Liver (tissue), 9 donors: Measurements from ENCODE around the gene GGNBP2. TPM values are rescaled to one million over a fixed set of nuclear protein-coding genes. Genes with fewer than 3 reads are reported as not detected.

Experiments
- DNase-seq: peaks from one replicate; pipeline ENCODE4 v3.0.0-alpha.2; 2017; ENCODE audit warnings: low spot score
- H3K27ac ChIP-seq, 2 donors: one replicate each; pipeline ENCODE4 v1.7.0; 2013; ENCODE audit warnings: inconsistent platforms in 2 of 2, low read length in 2 of 2, control low read depth in 1 of 2, low read depth in 1 of 2, mild to moderate bottlenecking in 1 of 2
- H3K27me3 ChIP-seq, 4 donors: one replicate each; pipeline versions ENCODE4 v1.6.1 to v1.7.0; 2013; ENCODE audit warnings: low read length in 3 of 4, inconsistent platforms in 1 of 4, mild to moderate bottlenecking in 1 of 4, moderate library complexity in 1 of 4; ENCODE audit not compliant: control insufficient read depth in 4 of 4, insufficient read depth in 4 of 4
- H3K36me3 ChIP-seq, 4 donors: one replicate each; pipeline versions ENCODE4 v1.6.1 to v1.7.0; 2013; ENCODE audit warnings: low read length in 3 of 4, mild to moderate bottlenecking in 3 of 4, low read depth in 1 of 4, moderate library complexity in 1 of 4; ENCODE audit not compliant: control insufficient read depth in 4 of 4, insufficient read depth in 3 of 4
- H3K4me1 ChIP-seq, 4 donors: one replicate each; pipeline versions ENCODE4 v1.6.1 to v1.7.0; 2013; ENCODE audit warnings: low read length in 3 of 4, mild to moderate bottlenecking in 3 of 4, moderate library complexity in 1 of 4; ENCODE audit not compliant: control insufficient read depth in 4 of 4, insufficient read depth in 4 of 4
- H3K4me3 ChIP-seq, 3 donors: one replicate each; pipeline versions ENCODE4 v1.6.1 to v1.7.0; 2013; ENCODE audit warnings: low read length in 3 of 3, control low read depth in 1 of 3, low read depth in 1 of 3, mild to moderate bottlenecking in 1 of 3
- H3K9ac ChIP-seq, 2 donors: one replicate each; pipeline ENCODE4 v1.7.0; 2013; ENCODE audit warnings: low read length in 2 of 2, mild to moderate bottlenecking in 2 of 2, moderate library complexity in 2 of 2, control low read depth in 1 of 2, low read depth in 1 of 2
- H3K9me3 ChIP-seq, 4 donors: one replicate each; pipeline versions ENCODE4 v1.6.1 to v1.7.0; 2013; ENCODE audit warnings: low read length in 3 of 4; ENCODE audit not compliant: control insufficient read depth in 4 of 4
- FOXA1 ChIP-seq: IDR thresholded peaks from 2 replicates; pipeline ENCODE4 v1.6.1; 2016; ENCODE audit warnings: antibody characterized with exemption
- FOXA2 ChIP-seq: IDR thresholded peaks from 2 replicates; pipeline ENCODE4 v1.6.1; 2016; ENCODE audit warnings: antibody characterized with exemption
- GABPA ChIP-seq, 2 donors: IDR thresholded peaks in 1 of 2; conservative IDR thresholded peaks in 1 of 2; 2 replicates each; pipeline ENCODE4 v1.6.1; 2016; ENCODE audit warnings: antibody characterized with exemption in 2 of 2, mild to moderate bottlenecking in 1 of 2, moderate library complexity in 1 of 2
- HNF4A ChIP-seq, 2 donors: conservative IDR thresholded peaks; 2 replicates each; pipeline ENCODE4 v1.6.1; 2016; ENCODE audit warnings: antibody characterized with exemption in 2 of 2, mild to moderate bottlenecking in 2 of 2
- JUND ChIP-seq, 2 donors: IDR thresholded peaks; 2 replicates each; pipeline ENCODE4 v1.6.1; 2016; ENCODE audit warnings: antibody characterized with exemption in 2 of 2
- RAD21 ChIP-seq, 2 donors: IDR thresholded peaks; 2 replicates each; pipeline ENCODE4 v1.6.1; 2016; ENCODE audit warnings: antibody characterized with exemption in 2 of 2, mild to moderate bottlenecking in 2 of 2
- RXRA ChIP-seq, 2 donors: IDR thresholded peaks; 2 replicates each; pipeline ENCODE4 v1.6.1; 2017 to 2018; ENCODE audit warnings: antibody characterized with exemption in 2 of 2, mild to moderate bottlenecking in 1 of 2
- SP1 ChIP-seq: IDR thresholded peaks from 2 replicates; pipeline ENCODE4 v1.6.1; 2018; ENCODE audit warnings: antibody characterized with exemption, mild to moderate bottlenecking
- YY1 ChIP-seq: IDR thresholded peaks from 2 replicates; pipeline ENCODE4 v1.6.1; 2016; ENCODE audit warnings: antibody characterized with exemption, mild to moderate bottlenecking
- WGBS: extraction: QIAGEN DNeasy Blood & Tissue Kit; methylation state at CpG from one replicate; pipeline ENCODE4 v1.1.7; 2013; 5-methylcytosine and 5-hydroxymethylcytosine counted together
- polyA plus RNA-seq, 2 donors: library from polyadenylated mRNA; stranded (reverse) in 1 of 2; unstranded in 1 of 2; fragments of 200-250 nt in 1 of 2; fragments of >200 nt in 1 of 2; fragmentation: Nextera tagmentation in 1 of 2; extraction: Ambion mirVana in 1 of 2; gene quantifications; one replicate each; pipeline versions ENCODE4 v1.2.1 to v1.2.3, GENCODE V29; 2013 to 2015
- total RNA-seq, 2 donors: library from RNA; depleted of rRNA; stranded (reverse); fragments of >200 nt; gene quantifications; one replicate each; pipeline ENCODE4 v1.2.3, GENCODE V29; 2014
- TF ChIP-seq, protein P1 (sequence below): IDR thresholded peaks from 2 replicates; pipeline ENCODE4 v1.6.1; 2016; ENCODE audit warnings: antibody characterized with exemption
- TF ChIP-seq, protein P2 (sequence below): IDR thresholded peaks from 2 replicates; pipeline ENCODE4 v1.6.1; 2016; ENCODE audit warnings: antibody characterized with exemption, mild to moderate bottlenecking
- TF ChIP-seq, protein P3 (sequence below): fragments of 150-350 bp; IDR thresholded peaks from 2 replicates; pipeline ENCODE4 v1.5.1; 2017; ENCODE audit warnings: improper control_type of control experiment, low read depth, low read length; ENCODE audit not compliant: missing input control
- donor health status: healthy.
- donor health status: healthy.
- donor health status: healthy.
- donor health status: healthy.
- donor health status: healthy.

The GGNBP2 gene
- total and polyA plus RNA-seq, 4 donors: 19.6 to 48.6 (median 34.3) TPM

DNA sequence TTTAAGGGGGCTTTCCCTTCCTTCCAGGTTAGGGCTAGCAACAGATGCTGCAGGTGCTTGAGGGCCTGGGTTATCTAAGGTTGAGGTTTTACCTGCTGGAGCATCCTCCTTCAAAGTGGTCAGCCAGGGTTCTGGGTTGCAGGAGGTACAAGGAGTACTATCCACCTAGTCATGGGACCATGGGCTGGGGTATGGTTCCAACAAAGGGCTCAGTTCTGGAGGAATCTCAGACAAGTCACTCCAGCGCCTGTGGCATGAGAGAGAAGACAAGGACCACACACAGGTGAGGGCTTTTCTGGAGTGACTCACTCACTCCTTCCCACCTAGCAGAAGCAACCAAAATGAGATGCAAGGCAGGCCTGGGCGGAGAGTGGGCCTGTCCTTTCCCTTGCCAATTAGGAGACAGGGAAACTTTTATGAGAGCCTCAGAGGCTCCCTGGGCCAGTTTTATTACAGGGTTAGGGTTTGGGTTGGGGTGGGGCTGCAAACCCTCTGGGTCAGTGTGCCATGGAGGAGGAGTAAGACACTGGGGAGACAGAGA, 12.2 kb upstream of the GGNBP2 start:
- TF ChIP-seq, protein P1, sequence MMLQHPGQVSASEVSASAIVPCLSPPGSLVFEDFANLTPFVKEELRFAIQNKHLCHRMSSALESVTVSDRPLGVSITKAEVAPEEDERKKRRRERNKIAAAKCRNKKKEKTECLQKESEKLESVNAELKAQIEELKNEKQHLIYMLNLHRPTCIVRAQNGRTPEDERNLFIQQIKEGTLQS: no peak
- TF ChIP-seq YY1 (no peak), SP1 (no peak), RAD21 (IDR thresholded peaks at IDR 0.05) (no peak), FOXA1 (no peak)
- TF ChIP-seq, protein P2, sequence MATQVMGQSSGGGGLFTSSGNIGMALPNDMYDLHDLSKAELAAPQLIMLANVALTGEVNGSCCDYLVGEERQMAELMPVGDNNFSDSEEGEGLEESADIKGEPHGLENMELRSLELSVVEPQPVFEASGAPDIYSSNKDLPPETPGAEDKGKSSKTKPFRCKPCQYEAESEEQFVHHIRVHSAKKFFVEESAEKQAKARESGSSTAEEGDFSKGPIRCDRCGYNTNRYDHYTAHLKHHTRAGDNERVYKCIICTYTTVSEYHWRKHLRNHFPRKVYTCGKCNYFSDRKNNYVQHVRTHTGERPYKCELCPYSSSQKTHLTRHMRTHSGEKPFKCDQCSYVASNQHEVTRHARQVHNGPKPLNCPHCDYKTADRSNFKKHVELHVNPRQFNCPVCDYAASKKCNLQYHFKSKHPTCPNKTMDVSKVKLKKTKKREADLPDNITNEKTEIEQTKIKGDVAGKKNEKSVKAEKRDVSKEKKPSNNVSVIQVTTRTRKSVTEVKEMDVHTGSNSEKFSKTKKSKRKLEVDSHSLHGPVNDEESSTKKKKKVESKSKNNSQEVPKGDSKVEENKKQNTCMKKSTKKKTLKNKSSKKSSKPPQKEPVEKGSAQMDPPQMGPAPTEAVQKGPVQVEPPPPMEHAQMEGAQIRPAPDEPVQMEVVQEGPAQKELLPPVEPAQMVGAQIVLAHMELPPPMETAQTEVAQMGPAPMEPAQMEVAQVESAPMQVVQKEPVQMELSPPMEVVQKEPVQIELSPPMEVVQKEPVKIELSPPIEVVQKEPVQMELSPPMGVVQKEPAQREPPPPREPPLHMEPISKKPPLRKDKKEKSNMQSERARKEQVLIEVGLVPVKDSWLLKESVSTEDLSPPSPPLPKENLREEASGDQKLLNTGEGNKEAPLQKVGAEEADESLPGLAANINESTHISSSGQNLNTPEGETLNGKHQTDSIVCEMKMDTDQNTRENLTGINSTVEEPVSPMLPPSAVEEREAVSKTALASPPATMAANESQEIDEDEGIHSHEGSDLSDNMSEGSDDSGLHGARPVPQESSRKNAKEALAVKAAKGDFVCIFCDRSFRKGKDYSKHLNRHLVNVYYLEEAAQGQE: no peak
- Histone ChIP-seq H3K9ac (no peak overlapping the region), H3K9me3 (no peaks in the 10 kb centered on the region), H3K27ac (no peak overlapping the region), H3K4me1 (peaks cover 0 to 15% (median 8%) of the 10 kb centered on the region in 4 donors), H3K36me3 (peaks cover 8 to 39% (median 15%) of the 10 kb centered on the region in 4 donors), H3K4me3 (no peak overlapping the region), H3K27me3 (no peaks in the 10 kb centered on the region)
- no peak for DNase-seq
- 100% methylated on average over 2 of the region's 2 CpGs for WGBS

DNA sequence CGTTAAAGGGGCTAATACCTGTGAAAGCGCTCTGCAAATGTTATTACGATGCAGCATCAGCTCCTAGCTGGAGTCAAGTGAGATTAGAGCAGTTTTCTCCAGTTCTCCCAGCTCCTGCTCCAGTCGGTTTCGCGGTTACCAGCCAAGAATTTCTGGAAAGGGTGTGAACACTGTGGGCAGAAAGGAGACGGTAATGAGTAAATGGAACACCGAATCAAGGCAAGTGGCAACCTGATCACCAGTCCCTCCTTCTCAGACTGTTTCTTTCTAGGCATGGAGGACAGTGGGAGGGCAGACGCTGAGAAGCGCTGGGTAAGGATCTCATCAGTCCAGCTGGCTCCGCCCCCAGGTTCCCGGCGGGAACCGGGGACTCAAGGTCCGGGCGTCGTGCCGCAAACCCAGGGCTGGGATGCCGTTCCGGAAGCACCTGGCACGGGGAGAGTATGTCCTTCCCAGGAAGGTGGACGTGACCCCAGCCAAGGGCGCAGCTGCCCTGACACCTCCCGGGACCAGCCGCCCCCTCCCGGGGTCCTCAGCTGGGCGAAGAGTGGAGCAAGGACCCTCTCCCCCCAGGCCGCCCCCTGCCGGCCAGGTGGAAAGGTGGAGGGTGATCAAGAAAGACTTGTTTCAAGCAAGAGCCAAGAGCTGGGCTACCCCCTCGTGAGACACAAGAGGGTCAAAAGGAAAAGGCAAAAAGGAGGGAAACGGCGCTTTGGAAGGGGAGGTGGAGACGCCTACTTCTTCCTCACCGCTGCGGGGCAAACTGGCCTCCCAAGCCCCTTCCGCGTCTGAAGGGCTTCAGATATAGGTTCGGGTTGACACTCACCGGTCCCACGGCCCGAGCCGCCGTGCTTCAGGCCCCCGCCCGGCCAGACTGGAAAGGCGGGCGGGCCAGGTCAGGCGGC, 10.5 kb upstream of the GGNBP2 start:
- H3K9ac ChIP-seq: peak overlapping the region; percentile 32 to 87
- no peaks in the 10 kb centered on the region for H3K27me3 ChIP-seq
- peaks cover 7 to 28% (median 14%) of the 10 kb centered on the region in 4 donors for H3K36me3 ChIP-seq

More for the DNA sequence above, 10.5 kb upstream of the GGNBP2 start:
- Histone ChIP-seq H3K4me1 (peaks cover 0 to 15% (median 8%) of the 10 kb centered on the region in 4 donors), H3K27ac (peak overlapping the region; percentile 93 to 99), H3K4me3 (peak overlapping the region; percentile 83 to 99 (median 92)), H3K9me3 (no peaks in the 10 kb centered on the region)
- WGBS: 11% methylated on average over 48 of the region's 48 CpGs
- peak; percentile 64 for DNase-seq
- TF ChIP-seq FOXA2 (no peak), RXRA (IDR thresholded peaks at IDR 0.05) (peak in 1 of 2 donors; percentile 22), HNF4A (conservative IDR thresholded peaks at IDR 0.05) (peak in 1 of 2 donors; percentile 41), JUND (IDR thresholded peaks at IDR 0.05) (no peak), SP1 (no peak), GABPA (IDR thresholded peaks at IDR 0.05 in 1 of 2, conservative IDR thresholded peaks at IDR 0.05 in 1 of 2) (no peak), YY1 (no peak)
- TF ChIP-seq, protein P3, sequence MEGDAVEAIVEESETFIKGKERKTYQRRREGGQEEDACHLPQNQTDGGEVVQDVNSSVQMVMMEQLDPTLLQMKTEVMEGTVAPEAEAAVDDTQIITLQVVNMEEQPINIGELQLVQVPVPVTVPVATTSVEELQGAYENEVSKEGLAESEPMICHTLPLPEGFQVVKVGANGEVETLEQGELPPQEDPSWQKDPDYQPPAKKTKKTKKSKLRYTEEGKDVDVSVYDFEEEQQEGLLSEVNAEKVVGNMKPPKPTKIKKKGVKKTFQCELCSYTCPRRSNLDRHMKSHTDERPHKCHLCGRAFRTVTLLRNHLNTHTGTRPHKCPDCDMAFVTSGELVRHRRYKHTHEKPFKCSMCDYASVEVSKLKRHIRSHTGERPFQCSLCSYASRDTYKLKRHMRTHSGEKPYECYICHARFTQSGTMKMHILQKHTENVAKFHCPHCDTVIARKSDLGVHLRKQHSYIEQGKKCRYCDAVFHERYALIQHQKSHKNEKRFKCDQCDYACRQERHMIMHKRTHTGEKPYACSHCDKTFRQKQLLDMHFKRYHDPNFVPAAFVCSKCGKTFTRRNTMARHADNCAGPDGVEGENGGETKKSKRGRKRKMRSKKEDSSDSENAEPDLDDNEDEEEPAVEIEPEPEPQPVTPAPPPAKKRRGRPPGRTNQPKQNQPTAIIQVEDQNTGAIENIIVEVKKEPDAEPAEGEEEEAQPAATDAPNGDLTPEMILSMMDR: peak; percentile 16
